Small intestine (tissue), 7 donors: ENCODE measurements around the gene JPT1. TPM values are rescaled to one million over a fixed set of nuclear protein-coding genes. Genes with fewer than 3 reads are reported as not detected.

Source experiments
- DNase-seq, 2 donors: peaks; one replicate each; pipeline versions ENCODE4 v3.0.0 to v3.0.0-alpha.2; 2013
- FAIRE-seq: peaks from 2 replicates; lab custom pipeline; 2012; peaks lifted over from hg19 to GRCh38; lab: Jason Lieb, UNC
- H3K27ac ChIP-seq, 3 donors: one replicate each; pipeline ENCODE4 v1.5.1; 2013; ENCODE audit warnings: low read length in 2 of 3, mild to moderate bottlenecking in 2 of 3, control low read depth in 1 of 3, inconsistent platforms in 1 of 3, low read depth in 1 of 3, moderate library complexity in 1 of 3
- H3K27me3 ChIP-seq, 3 donors: one replicate each; pipeline ENCODE4 v1.6.1; 2013; ENCODE audit warnings: low read length in 3 of 3, inconsistent platforms in 1 of 3; ENCODE audit not compliant: control insufficient read depth in 3 of 3, insufficient read depth in 3 of 3
- H3K36me3 ChIP-seq, 3 donors: one replicate each; pipeline ENCODE4 v1.6.1; 2013; ENCODE audit warnings: low read length in 3 of 3, inconsistent platforms in 1 of 3, low read depth in 1 of 3, mild to moderate bottlenecking in 1 of 3, moderate library complexity in 1 of 3; ENCODE audit not compliant: control insufficient read depth in 3 of 3, insufficient read depth in 2 of 3
- H3K4me1 ChIP-seq, 3 donors: one replicate each; pipeline ENCODE4 v1.6.1; 2013; ENCODE audit warnings: low read length in 2 of 3, inconsistent platforms in 1 of 3, low read depth in 1 of 3, mild to moderate bottlenecking in 1 of 3, moderate library complexity in 1 of 3; ENCODE audit not compliant: control insufficient read depth in 3 of 3, insufficient read depth in 2 of 3
- H3K4me3 ChIP-seq, 3 donors: one replicate each; pipeline ENCODE4 v1.5.1; 2013; ENCODE audit warnings: low read length in 3 of 3, control low read depth in 1 of 3, inconsistent platforms in 1 of 3, low read depth in 1 of 3, mild to moderate bottlenecking in 1 of 3, moderate library complexity in 1 of 3
- H3K9me3 ChIP-seq, 2 donors: one replicate each; pipeline ENCODE4 v1.6.1; 2013; ENCODE audit warnings: low read depth in 1 of 2, low read length in 1 of 2; ENCODE audit not compliant: control insufficient read depth in 2 of 2, insufficient read depth in 1 of 2
- WGBS, 3 donors: extraction: QIAGEN DNeasy Blood & Tissue Kit; methylation state at CpG; one replicate each; pipeline ENCODE4 v1.1.7; 2013; 5-methylcytosine and 5-hydroxymethylcytosine counted together
- polyA plus RNA-seq, 4 donors: library from polyadenylated mRNA; stranded (reverse) in 3 of 4; unstranded in 1 of 4; fragments of 200-250 nt in 3 of 4; fragments of 120-200 nt in 1 of 4; gene quantifications; one replicate each; pipeline versions ENCODE4 v1.2.1 to v1.2.3, GENCODE V29; 2013
- donor health status: healthy with polysubstance abuse.
- donor health status: control.
- donor health status: control.
- donor health status: Bipolar disorder and iron deficiency.
- donor health status: healthy.

Gene JPT1
- polyA plus RNA-seq, 4 donors: 79.0 to 758 (median 413) TPM

DNA sequence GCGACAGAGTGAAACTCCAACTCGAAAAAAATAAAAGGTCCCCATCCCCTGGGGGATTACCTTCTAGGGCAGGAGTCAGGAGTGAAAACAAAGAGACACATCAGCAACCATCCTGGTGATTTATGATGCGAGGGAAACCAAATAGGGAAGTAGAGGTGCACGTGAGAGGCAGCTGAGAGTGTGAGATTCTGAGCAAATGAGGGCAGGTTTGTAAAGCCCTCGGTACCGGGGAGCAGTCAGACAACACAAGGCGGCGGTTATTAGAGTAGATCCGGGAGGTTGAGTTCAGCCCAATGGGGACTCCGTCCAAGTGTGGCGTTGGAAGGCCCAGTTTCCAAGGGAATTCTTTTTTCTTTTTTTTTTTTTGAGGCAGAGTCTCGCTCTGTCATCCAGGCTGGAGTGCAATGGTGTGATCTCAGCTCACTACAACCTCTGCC is 51.9 kb downstream of the JPT1 start:
- Histone ChIP-seq H3K9me3 (no peaks in the 10 kb centered on the region), H3K27ac (no peak overlapping the region), H3K36me3 (peaks cover 4 to 84% (median 24%) of the 10 kb centered on the region in 3 donors), H3K27me3 (no peaks in the 10 kb centered on the region), H3K4me1 (no peaks in the 10 kb centered on the region), H3K4me3 (no peak overlapping the region)
- FAIRE-seq (no peak), DNase-seq (no peak)
- 61 to 72% (median 68%) methylated on average over 12 of the region's 12 CpGs for WGBS, 3 donors

GRCh38 chr17:75099881-75100595 is 54.3 kb downstream of the JPT1 start:
- H3K4me1 ChIP-seq: peaks cover 0 to 14% (median 0%) of the 10 kb centered on the region in 3 donors
- H3K36me3 ChIP-seq: peaks cover 4 to 79% (median 24%) of the 10 kb centered on the region in 3 donors
- H3K4me3 ChIP-seq: no peak overlapping the region
- no peaks in the 10 kb centered on the region for H3K9me3 ChIP-seq
- FAIRE-seq: no peak
- no peak for DNase-seq
- H3K27me3 ChIP-seq: no peaks in the 10 kb centered on the region
- no peak overlapping the region for H3K27ac ChIP-seq
- WGBS, 3 donors: 95 to 97% (median 97%) methylated on average over 28 to 31 of the region's 31 CpGs

DNA sequence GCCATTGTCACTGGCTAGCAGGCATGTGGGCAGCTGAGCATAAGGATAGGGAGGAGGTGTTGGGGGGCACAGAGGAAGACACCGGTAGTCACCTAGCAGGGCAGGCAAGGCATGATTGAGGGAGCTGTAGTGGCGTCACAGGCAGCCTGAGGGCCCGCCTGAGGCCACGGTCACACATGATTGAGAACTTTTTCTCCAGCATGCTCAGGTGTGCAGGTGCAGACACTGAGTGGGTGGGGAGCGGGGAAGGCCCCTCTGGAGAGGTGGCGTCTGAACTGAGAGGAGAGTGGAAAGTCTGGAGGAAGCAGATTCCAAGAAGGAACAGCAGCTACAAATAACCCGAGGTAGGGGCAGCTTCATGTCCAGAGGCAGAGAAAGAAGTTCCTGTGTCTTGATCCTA is 55.5 kb downstream of the JPT1 start:
- peaks cover 4 to 78% (median 19%) of the 10 kb centered on the region in 3 donors for H3K36me3 ChIP-seq
- H3K27ac ChIP-seq: no peak overlapping the region
- WGBS, 3 donors: 87 to 94% (median 88%) methylated on average over 7 of the region's 7 CpGs
- no peak overlapping the region for H3K4me3 ChIP-seq
- H3K9me3 ChIP-seq: no peaks in the 10 kb centered on the region
- FAIRE-seq: no peak
- no peaks in the 10 kb centered on the region for H3K27me3 ChIP-seq
- DNase-seq: no peak
- H3K4me1 ChIP-seq: peaks cover 0 to 22% (median 0%) of the 10 kb centered on the region in 3 donors

DNA sequence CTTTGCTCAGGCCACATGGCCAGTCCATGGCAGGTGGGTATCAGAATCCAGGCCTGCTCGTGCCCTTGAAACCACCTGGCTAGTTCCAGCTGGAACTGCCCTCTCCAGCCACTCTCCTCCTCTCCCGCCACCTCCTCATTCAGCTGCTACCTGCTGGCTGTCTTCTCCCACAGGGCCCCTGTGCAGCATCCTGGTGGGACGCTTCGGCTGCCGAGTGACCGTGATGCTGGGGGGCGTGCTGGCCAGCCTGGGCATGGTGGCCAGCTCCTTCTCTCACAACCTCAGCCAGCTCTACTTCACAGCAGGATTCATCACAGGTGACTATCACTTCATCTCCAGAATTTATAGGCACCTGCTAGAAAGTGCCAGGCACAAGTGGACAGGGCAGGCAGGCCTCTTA is 56.4 kb downstream of the JPT1 start:
- DNase-seq (no peak), FAIRE-seq (no peak)
- peaks cover 0 to 32% (median 2%) of the 10 kb centered on the region in 3 donors for H3K4me1 ChIP-seq
- no peak overlapping the region for H3K27ac ChIP-seq
- no peaks in the 10 kb centered on the region for H3K9me3 ChIP-seq
- H3K36me3 ChIP-seq: peaks cover 4 to 82% (median 16%) of the 10 kb centered on the region in 3 donors
- no peaks in the 10 kb centered on the region for H3K27me3 ChIP-seq
- H3K4me3 ChIP-seq: no peak overlapping the region
- WGBS, 3 donors: 90 to 94% (median 92%) methylated on average over 7 of the region's 7 CpGs

GRCh38 chr17:75096082-75096625 is 58.2 kb downstream of the JPT1 start:
- WGBS, 3 donors: 6 to 36% (median 25%) methylated on average over 14 of the region's 14 CpGs
- Histone ChIP-seq H3K36me3 (peaks cover 4 to 70% (median 16%) of the 10 kb centered on the region in 3 donors), H3K27me3 (no peaks in the 10 kb centered on the region), H3K27ac (peak overlapping the region; percentile 67 to 80 (median 78)), H3K9me3 (no peaks in the 10 kb centered on the region), H3K4me1 (peaks cover 0 to 49% (median 2%) of the 10 kb centered on the region in 3 donors), H3K4me3 (no peak overlapping the region)
- DNase-seq (peak; percentile 96 to 98), FAIRE-seq (no peak)

DNA sequence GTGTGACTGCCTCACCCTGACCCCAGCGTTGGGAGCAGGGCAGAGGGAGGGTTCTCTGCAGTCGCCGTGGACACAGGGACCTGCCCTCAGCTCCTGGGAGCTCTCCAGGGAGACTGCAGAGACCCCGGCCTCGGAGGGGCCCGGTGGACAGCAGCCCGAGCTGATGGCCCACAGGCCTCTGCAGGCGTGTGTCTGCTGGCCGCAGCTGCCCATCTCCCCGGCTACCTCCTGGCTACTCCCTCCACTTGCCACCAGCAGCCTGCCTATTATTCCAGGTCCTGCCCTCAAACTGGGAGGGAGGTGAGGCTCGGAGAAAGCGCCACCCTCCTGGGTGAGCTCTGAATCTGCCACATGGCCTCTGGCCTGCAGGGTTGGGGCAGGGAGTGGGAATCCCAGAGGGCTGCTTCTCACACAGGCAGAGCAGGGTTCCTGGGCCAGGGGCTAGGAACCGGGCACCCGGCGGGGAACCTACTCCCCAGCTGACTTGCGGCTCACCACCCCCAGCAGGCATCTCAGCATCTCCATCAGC is 59.4 kb downstream of the JPT1 start:
- H3K27me3 ChIP-seq: no peaks in the 10 kb centered on the region
- no peak for FAIRE-seq
- H3K4me1 ChIP-seq: peaks cover 0 to 62% (median 2%) of the 10 kb centered on the region in 3 donors
- peak in 1 of 2 donors; percentile 6 for DNase-seq
- H3K27ac ChIP-seq: peak overlapping the region in 2 of 3 donors; percentile 18 to 58
- peaks cover 0 to 62% (median 11%) of the 10 kb centered on the region in 3 donors for H3K36me3 ChIP-seq
- H3K9me3 ChIP-seq: no peaks in the 10 kb centered on the region
- no peak overlapping the region for H3K4me3 ChIP-seq
- 72 to 78% (median 74%) methylated on average over 14 to 16 of the region's 16 CpGs for WGBS, 3 donors

GRCh38 chr17:75093548-75094158 is 60.7 kb downstream of the JPT1 start:
- DNase-seq (no peak), FAIRE-seq (no peak)
- H3K36me3 ChIP-seq: peaks cover 0 to 49% (median 3%) of the 10 kb centered on the region in 3 donors
- no peaks in the 10 kb centered on the region for H3K27me3 ChIP-seq
- peaks cover 0 to 73% (median 2%) of the 10 kb centered on the region in 3 donors for H3K4me1 ChIP-seq
- WGBS, 3 donors: 89 to 92% (median 90%) methylated on average over 18 of the region's 18 CpGs
- H3K27ac ChIP-seq: peak overlapping the region in 1 of 3 donors; percentile 99
- H3K4me3 ChIP-seq: no peak overlapping the region
- H3K9me3 ChIP-seq: no peaks in the 10 kb centered on the region

GRCh38 chr17:75091855-75092327 is 62.4 kb downstream of the JPT1 start:
- peak overlapping the region; percentile 94 to 99 (median 99) for H3K27ac ChIP-seq
- H3K27me3 ChIP-seq: no peaks in the 10 kb centered on the region
- H3K4me1 ChIP-seq: peaks cover 0 to 79% (median 2%) of the 10 kb centered on the region in 3 donors
- H3K36me3 ChIP-seq: peaks cover 0 to 31% (median 3%) of the 10 kb centered on the region in 3 donors
- DNase-seq (peak; percentile 88 to 90), FAIRE-seq (no peak)
- H3K9me3 ChIP-seq: no peaks in the 10 kb centered on the region
- WGBS, 3 donors: 24 to 62% (median 44%) methylated on average over 10 of the region's 10 CpGs
- H3K4me3 ChIP-seq: peak overlapping the region in 1 of 3 donors; percentile 37
